ACC112 (cell line): ENCODE measurements around the gene TBC1D12.

Experiments used
- H2AFZ ChIP-seq: fragments of 200-600 bp; sonication (generic); one replicate; pipeline ENCODE4 v1.6.0; 2017; ENCODE audit warnings: antibody characterized with exemption, low read length; ENCODE audit not compliant: unreplicated experiment
- H3K27ac ChIP-seq: fragments of 200-600 bp; sonication (generic); 2 replicates; pipeline ENCODE4 v1.5.1; 2014; ENCODE audit warnings: low read depth, mild to moderate bottlenecking, antibody characterized with exemption, low read length, moderate library complexity
- H3K27me3 ChIP-seq: fragments of 200-600 bp; sonication (generic); 2 replicates; pipeline ENCODE4 v1.6.1; 2014; ENCODE audit warnings: mild to moderate bottlenecking, antibody characterized with exemption, low read length, moderate library complexity, mixed read lengths; ENCODE audit not compliant: insufficient read depth
- H3K36me3 ChIP-seq: fragments of 200-600 bp; sonication (generic); 2 replicates; pipeline ENCODE4 v1.6.1; 2016; ENCODE audit warnings: mild to moderate bottlenecking, antibody characterized with exemption, low read length, moderate library complexity, mixed read lengths; ENCODE audit not compliant: insufficient read depth
- H3K4me1 ChIP-seq: fragments of 200-600 bp; sonication (generic); one replicate; pipeline ENCODE4 v1.6.1; 2016; ENCODE audit warnings: low read length, mixed read lengths; ENCODE audit not compliant: insufficient read depth, unreplicated experiment, control insufficient read depth
- H3K4me3 ChIP-seq: fragments of 200-600 bp; sonication (generic); 2 replicates; pipeline ENCODE4 v1.5.1; 2014; ENCODE audit warnings: mild to moderate bottlenecking, low read depth, low read length
- H3K79me2 ChIP-seq: fragments of 200-600 bp; sonication (generic); one replicate; pipeline ENCODE4 v1.6.0; 2016; ENCODE audit warnings: low read length; ENCODE audit not compliant: control insufficient read depth, unreplicated experiment, insufficient read depth

The TBC1D12 gene

DNA sequence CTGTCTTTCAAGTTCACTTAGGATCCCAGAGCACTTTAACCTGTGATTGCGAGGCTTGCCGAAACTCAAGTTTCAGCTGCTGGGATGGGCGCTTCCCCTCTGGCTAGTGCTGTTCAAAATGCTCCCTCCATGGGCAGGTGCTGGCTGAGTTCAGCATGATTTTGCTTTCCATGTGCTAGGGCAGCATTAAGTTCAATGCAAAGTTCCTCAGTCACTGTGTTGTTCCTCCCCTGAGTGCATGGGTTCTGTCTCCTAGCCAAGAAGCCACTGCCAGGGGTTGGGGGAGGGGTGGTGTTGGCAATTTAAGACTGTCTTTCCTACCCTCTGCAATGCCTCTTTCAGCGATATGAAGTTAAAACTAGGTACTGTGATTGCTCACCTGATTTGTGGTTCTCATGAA is 86.8 kb downstream of the TBC1D12 start:
- H2AFZ ChIP-seq, result no peak overlapping the region
- no peaks in the 10 kb centered on the region for H3K27me3 ChIP-seq
- H3K4me3 ChIP-seq, result no peak overlapping the region
- no peaks in the 10 kb centered on the region for H3K4me1 ChIP-seq
- peaks cover 3% of the 10 kb centered on the region for H3K79me2 ChIP-seq
- H3K27ac ChIP-seq, result no peak overlapping the region
- H3K36me3 ChIP-seq, result 0 out of 2 replicates have a peak, but pooled peaks cover 3% of the 10 kb centered on the region

- H3K36me3 ChIP-seq, result no peaks in the 10 kb centered on the region
- H3K27ac ChIP-seq, result no peak overlapping the region
- peaks cover 3% of the 10 kb centered on the region for H3K79me2 ChIP-seq
- no peak overlapping the region for H3K4me3 ChIP-seq
- H3K27me3 ChIP-seq, result no peaks in the 10 kb centered on the region
- H2AFZ ChIP-seq, result no peak overlapping the region
- no peaks in the 10 kb centered on the region for H3K4me1 ChIP-seq
Observed at GRCh38 chr10:94489976-94490788, 87.8 kb downstream of the TBC1D12 start.

GRCh38 chr10:94490789-94491039 is 88.4 kb downstream of the TBC1D12 start:
- H3K36me3 ChIP-seq, result no peaks in the 10 kb centered on the region
- H3K79me2 ChIP-seq, result peaks cover 3% of the 10 kb centered on the region
- no peak overlapping the region for H3K27ac ChIP-seq
- H3K4me1 ChIP-seq, result peaks cover 2% of the 10 kb centered on the region
- no peaks in the 10 kb centered on the region for H3K27me3 ChIP-seq
- no peak overlapping the region for H2AFZ ChIP-seq
- no peak overlapping the region for H3K4me3 ChIP-seq

DNA sequence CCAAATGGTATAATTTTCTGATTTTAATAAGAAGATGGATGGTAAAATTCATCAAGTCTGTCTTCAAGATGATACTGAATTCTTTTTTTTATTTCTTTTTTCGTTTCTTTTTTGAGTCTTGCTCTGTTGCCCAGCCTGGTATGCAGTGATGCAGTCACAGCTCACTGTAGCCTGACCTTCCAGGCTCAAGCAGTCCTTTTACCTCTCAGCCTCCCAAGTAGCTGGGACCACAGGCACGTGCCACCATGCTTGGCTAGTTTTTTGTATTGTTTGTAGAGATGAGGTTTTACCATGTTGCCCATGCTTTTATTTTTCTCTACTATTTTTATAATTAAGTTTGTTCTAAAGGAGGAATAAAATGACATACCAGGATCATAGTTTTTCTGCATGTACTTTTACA is 91.1 kb downstream of the TBC1D12 start:
- Histone ChIP-seq H3K4me3 (no peak overlapping the region), H3K4me1 (peaks cover 15% of the 10 kb centered on the region), H3K27ac (no peak overlapping the region), H3K27me3 (no peaks in the 10 kb centered on the region), H3K36me3 (no peaks in the 10 kb centered on the region), H3K79me2 (no peaks in the 10 kb centered on the region), H2AFZ (no peak overlapping the region)

DNA sequence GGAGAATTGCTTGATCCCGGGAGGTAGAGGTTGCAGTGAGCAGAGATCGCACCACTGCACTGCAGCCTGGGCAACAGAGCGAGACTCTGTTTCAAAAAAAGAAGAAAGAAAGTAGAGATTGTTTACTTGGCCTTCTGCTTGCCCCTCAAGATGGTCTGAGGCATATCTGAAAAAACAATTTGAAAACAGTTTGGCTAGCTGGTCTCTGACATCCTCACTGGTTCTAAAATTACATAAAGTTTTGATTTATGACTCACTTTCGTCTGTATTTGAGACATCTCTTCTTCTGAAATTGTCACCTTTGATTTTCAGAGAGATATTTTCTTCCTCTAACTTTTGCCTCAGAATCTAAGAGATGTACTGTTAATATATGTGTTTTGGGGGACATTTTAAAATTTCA is 93.7 kb downstream of the TBC1D12 start:
- Histone ChIP-seq H3K4me3 (0 out of 2 replicates have a peak overlapping the region, but pooled peaks have one; percentile 54), H3K79me2 (no peaks in the 10 kb centered on the region)

DNA sequence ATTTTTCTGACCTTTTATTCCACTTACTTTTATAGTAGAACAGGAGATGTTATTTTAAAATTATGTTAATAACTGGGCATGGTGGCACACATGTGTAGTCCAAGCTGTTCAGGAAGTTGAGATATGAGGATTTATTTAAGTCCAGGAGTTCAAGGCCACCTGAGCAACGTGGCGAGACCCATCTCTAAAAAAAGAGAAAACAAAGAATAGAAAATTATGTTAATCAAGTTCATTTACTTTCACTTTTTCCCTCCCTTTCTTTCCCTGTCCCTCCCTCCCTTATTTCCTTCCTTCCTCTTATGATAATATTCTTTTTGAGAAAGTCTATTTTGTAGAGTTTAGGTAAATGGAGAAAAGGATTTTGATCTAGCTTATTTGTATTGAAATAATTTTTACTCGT is 94.3 kb downstream of the TBC1D12 start:
- H3K36me3 ChIP-seq, result no peaks in the 10 kb centered on the region
- H3K27me3 ChIP-seq, result no peaks in the 10 kb centered on the region
- H3K27ac ChIP-seq, result peak overlapping the region; percentile 60
- H2AFZ ChIP-seq, result no peak overlapping the region
- H3K4me3 ChIP-seq, result peak overlapping the region; percentile 38
- H3K4me1 ChIP-seq, result peaks cover 15% of the 10 kb centered on the region
- no peaks in the 10 kb centered on the region for H3K79me2 ChIP-seq

More for the DNA sequence above, 93.7 kb downstream of the TBC1D12 start:
- Histone ChIP-seq H3K36me3 (no peaks in the 10 kb centered on the region), H3K27ac (peak overlapping the region; percentile 60), H3K4me1 (peaks cover 15% of the 10 kb centered on the region), H3K27me3 (no peaks in the 10 kb centered on the region), H2AFZ (no peak overlapping the region)

DNA sequence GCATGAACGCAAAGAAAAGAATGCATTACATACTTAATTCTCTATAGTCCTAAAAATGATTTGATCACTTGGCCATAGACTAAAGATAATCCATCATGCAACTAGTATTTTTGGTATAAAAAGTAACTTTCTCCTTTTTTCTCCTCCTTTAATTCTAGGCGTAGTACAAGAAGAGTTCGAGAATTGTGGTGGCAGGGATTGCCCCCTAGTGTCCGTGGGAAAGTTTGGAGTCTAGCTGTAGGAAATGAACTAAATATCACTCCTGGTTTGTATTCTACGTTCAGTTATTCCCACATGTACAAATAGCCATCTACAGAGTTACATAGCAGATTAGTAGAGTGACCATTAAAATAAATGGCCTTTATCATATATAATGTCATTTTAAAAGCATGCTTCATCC is 97.7 kb downstream of the TBC1D12 start:
- Histone ChIP-seq H2AFZ (no peak overlapping the region), H3K27ac (no peak overlapping the region)

GRCh38 chr10:94521276-94522250 is 119.2 kb downstream of the TBC1D12 start:
- no peaks in the 10 kb centered on the region for H3K4me1 ChIP-seq
- H3K36me3 ChIP-seq, result no peaks in the 10 kb centered on the region
- no peaks in the 10 kb centered on the region for H3K27me3 ChIP-seq
- H2AFZ ChIP-seq, result no peak overlapping the region
- no peak overlapping the region for H3K4me3 ChIP-seq
- no peaks in the 10 kb centered on the region for H3K79me2 ChIP-seq
- no peak overlapping the region for H3K27ac ChIP-seq

More for the DNA sequence above, 97.7 kb downstream of the TBC1D12 start:
- Histone ChIP-seq H3K27me3 (no peaks in the 10 kb centered on the region), H3K4me3 (no peak overlapping the region), H3K36me3 (no peaks in the 10 kb centered on the region), H3K4me1 (peaks cover 15% of the 10 kb centered on the region), H3K79me2 (no peaks in the 10 kb centered on the region)

- no peak overlapping the region for H2AFZ ChIP-seq
- H3K4me3 ChIP-seq, result no peak overlapping the region
- H3K36me3 ChIP-seq, result no peaks in the 10 kb centered on the region
- no peaks in the 10 kb centered on the region for H3K4me1 ChIP-seq
- no peak overlapping the region for H3K27ac ChIP-seq
- H3K27me3 ChIP-seq, result no peaks in the 10 kb centered on the region
- H3K79me2 ChIP-seq, result no peaks in the 10 kb centered on the region
Observed at GRCh38 chr10:94524146-94524545, 121.8 kb downstream of the TBC1D12 start.

GRCh38 chr10:94524711-94525110 is 122.4 kb downstream of the TBC1D12 start:
- Histone ChIP-seq H3K4me3 (no peak overlapping the region), H3K36me3 (no peaks in the 10 kb centered on the region), H2AFZ (no peak overlapping the region), H3K79me2 (no peaks in the 10 kb centered on the region), H3K4me1 (no peaks in the 10 kb centered on the region), H3K27me3 (no peaks in the 10 kb centered on the region), H3K27ac (no peak overlapping the region)
